ENCODE measurements around the gene DZIP3.
"Not testable (repeated sequence)": the region's sequence is repeated elsewhere in the genome, so short reads cannot be mapped to it uniquely, and the experiment has no call there.

Gene DZIP3

GRCh38 chr3:108599677-108600409 lies 10.3 kb downstream of the DZIP3 start:
- DNase-seq (ENCODE audit: low read depth) = no peak

GRCh38 chr3:108602249-108602934 lies 12.9 kb downstream of the DZIP3 start:
- no peak for DNase-seq (ENCODE audit: low read depth)

- DNase-seq (ENCODE audit: low read depth) = no peak
Observed at GRCh38 chr3:108602935-108603294, 13.4 kb downstream of the DZIP3 start.

GRCh38 chr3:108603691-108604090 lies 14.2 kb downstream of the DZIP3 start:
- DNase-seq (ENCODE audit: low read depth) = no peak

- no peak for DNase-seq (ENCODE audit: low read depth)
Observed at GRCh38 chr3:108605028-108605427, 15.5 kb downstream of the DZIP3 start.

- DNase-seq (ENCODE audit: low read depth) = no peak
Observed at GRCh38 chr3:108605491-108605890, 16.0 kb downstream of the DZIP3 start.

GRCh38 chr3:108608750-108609149 lies 19.2 kb downstream of the DZIP3 start:
- no peak for DNase-seq (ENCODE audit: low read depth)

GRCh38 chr3:108610651-108611050 lies 21.1 kb downstream of the DZIP3 start:
- no peak for DNase-seq (ENCODE audit: low read depth)

GRCh38 chr3:108616090-108616489 lies 26.6 kb downstream of the DZIP3 start:
- DNase-seq (ENCODE audit: low read depth) = not testable (repeated sequence)

GRCh38 chr3:108620250-108620649 lies 30.7 kb downstream of the DZIP3 start:
- no peak for DNase-seq (ENCODE audit: low read depth)

GRCh38 chr3:108623504-108623903 lies 34.0 kb downstream of the DZIP3 start:
- DNase-seq (ENCODE audit: low read depth) = no peak

GRCh38 chr3:108629974-108630373 lies 40.5 kb downstream of the DZIP3 start:
- no peak for DNase-seq (ENCODE audit: low read depth)

GRCh38 chr3:108642526-108642925 lies 53.0 kb downstream of the DZIP3 start:
- no peak for DNase-seq (ENCODE audit: low read depth)

GRCh38 chr3:108645364-108645763 lies 55.8 kb downstream of the DZIP3 start:
- no peak for DNase-seq (ENCODE audit: low read depth)

GRCh38 chr3:108655664-108656063 lies 66.1 kb downstream of the DZIP3 start:
- not testable (repeated sequence) for DNase-seq (ENCODE audit: low read depth)

- no peak for DNase-seq (ENCODE audit: low read depth)
Observed at GRCh38 chr3:108661699-108662098, 72.2 kb downstream of the DZIP3 start.

- peak; percentile 29 for DNase-seq (ENCODE audit: low read depth)
Observed at GRCh38 chr3:108662142-108662738, 72.7 kb downstream of the DZIP3 start.

GRCh38 chr3:108664266-108664665 lies 74.7 kb downstream of the DZIP3 start:
- no peak for DNase-seq (ENCODE audit: low read depth)

GRCh38 chr3:108667312-108667711 lies 77.8 kb downstream of the DZIP3 start:
- no peak for DNase-seq (ENCODE audit: low read depth)

- DNase-seq (ENCODE audit: low read depth) = no peak
Observed at GRCh38 chr3:108669208-108669607, 79.7 kb downstream of the DZIP3 start.

- no peak for DNase-seq (ENCODE audit: low read depth)
Observed at GRCh38 chr3:108672701-108673100, 83.2 kb downstream of the DZIP3 start.

GRCh38 chr3:108673988-108674661 lies 84.6 kb downstream of the DZIP3 start:
- DNase-seq (ENCODE audit: low read depth) = no peak

GRCh38 chr3:108677811-108678210 lies 88.3 kb downstream of the DZIP3 start:
- DNase-seq (ENCODE audit: low read depth) = no peak

All from activated T-cell treated with anti-CD3 and anti-CD28 coated beads for 24 hours (primary cell).